ENCODE measurements around the gene ELF1. TPM values are rescaled to one million over a fixed set of nuclear protein-coding genes. Genes with fewer than 3 reads are reported as not detected.

The ELF1 gene
- total and polyA plus RNA-seq, 9 donors, result 28.5 to 53.2 (median 47.7) TPM

- H3K36me3 ChIP-seq, result no peaks in the 10 kb centered on the region
- no peak for DNase-seq
- H3K4me3 ChIP-seq, result no peak overlapping the region
- no peak for TF ChIP-seq CTCF (IDR thresholded peaks at IDR 0.05)
- no peak for TF ChIP-seq EP300 (IDR thresholded peaks at IDR 0.05)
- no peak for TF ChIP-seq POLR2A (IDR thresholded peaks at IDR 0.05)
- WGBS, 3 donors, result 95 to 97% (median 95%) methylated on average over 4 of the region's 4 CpGs
- intact Hi-C loops (cut with DNase I), result loop anchor here in 1 of 4 donors (10.0 kb wide), 1 partner anchor 84 kb away; no protein-coding TSS in a partner anchor
- no peaks in the 10 kb centered on the region for H3K27me3 ChIP-seq
- peaks cover 6% of the 10 kb centered on the region for H3K4me1 ChIP-seq (ENCODE audit: insufficient read depth)
- H3K9me3 ChIP-seq, result no peaks in the 10 kb centered on the region
- H3K27ac ChIP-seq, result no peak overlapping the region
Observed at GRCh38 chr13:40970803-40971202, 48.3 kb downstream of the ELF1 start.

- Histone ChIP-seq H3K27ac (no peak overlapping the region), H3K9me3 (no peaks in the 10 kb centered on the region), H3K4me3 (no peak overlapping the region), H3K4me1 (ENCODE audit: insufficient read depth) (peaks cover 8% of the 10 kb centered on the region), H3K27me3 (no peaks in the 10 kb centered on the region), H3K36me3 (no peaks in the 10 kb centered on the region)
- intact Hi-C loops (cut with DNase I), result no loop called here
- TF ChIP-seq CTCF (IDR thresholded peaks at IDR 0.05) (no peak), EP300 (IDR thresholded peaks at IDR 0.05) (no peak), POLR2A (IDR thresholded peaks at IDR 0.05) (no peak)
- WGBS, 3 donors, result 59 to 76% (median 70%) methylated on average over 4 of the region's 4 CpGs
- DNase-seq, result no peak
Observed at GRCh38 chr13:40969169-40969901, 49.8 kb downstream of the ELF1 start.

GRCh38 chr13:40968416-40969000 lies 50.6 kb downstream of the ELF1 start:
- Histone ChIP-seq H3K9me3 (no peaks in the 10 kb centered on the region), H3K4me1 (ENCODE audit: insufficient read depth) (peaks cover 8% of the 10 kb centered on the region), H3K27me3 (no peaks in the 10 kb centered on the region), H3K36me3 (no peaks in the 10 kb centered on the region), H3K4me3 (no peak overlapping the region), H3K27ac (no peak overlapping the region)
- TF ChIP-seq POLR2A (IDR thresholded peaks at IDR 0.05) (no peak), CTCF (IDR thresholded peaks at IDR 0.05) (no peak), EP300 (IDR thresholded peaks at IDR 0.05) (no peak)
- DNase-seq, result no peak
- intact Hi-C loops (cut with DNase I), result no loop called here
- 39 to 47% (median 41%) methylated on average over 2 of the region's 2 CpGs for WGBS, 3 donors

GRCh38 chr13:40966298-40966697 lies 52.8 kb downstream of the ELF1 start:
- H3K27ac ChIP-seq, result no peak overlapping the region
- no peaks in the 10 kb centered on the region for H3K27me3 ChIP-seq
- no peaks in the 10 kb centered on the region for H3K36me3 ChIP-seq
- intact Hi-C loops (cut with DNase I), result no loop called here
- H3K4me1 ChIP-seq (ENCODE audit: insufficient read depth), result peaks cover 10% of the 10 kb centered on the region
- no peaks in the 10 kb centered on the region for H3K9me3 ChIP-seq
- no peak for DNase-seq
- no peak overlapping the region for H3K4me3 ChIP-seq
- no peak for TF ChIP-seq CTCF (IDR thresholded peaks at IDR 0.05)
- TF ChIP-seq EP300 (IDR thresholded peaks at IDR 0.05), result no peak
- TF ChIP-seq POLR2A (IDR thresholded peaks at IDR 0.05), result no peak
- 93 to 94% (median 94%) methylated on average over 3 of the region's 3 CpGs for WGBS, 3 donors

Measured in ovary (tissue), 9 donors.